HepG2 (cell line): Measurements from ENCODE around the gene SEZ6.

Experiments
- CTCF ChIP-seq: sonication (generic); formaldehyde crosslinking; IDR thresholded peaks from 2 replicates; pipeline ENCODE4 v1.5.0; 2020; ENCODE audit warnings: mild to moderate bottlenecking, missing genetic modification reagents, moderate library complexity
- POLR2A ChIP-seq, 2 experiments: IDR thresholded peaks; 2 replicates each; pipeline ENCODE4 v1.6.1; 2011; ENCODE audit warnings: low read depth in 2 of 2, low read length in 2 of 2, mild to moderate bottlenecking in 1 of 2, moderate library complexity in 1 of 2; ENCODE audit not compliant: insufficient read depth in 1 of 2
- ZNF282 ChIP-seq: fragments of 450-650 bp; IDR thresholded peaks from 2 replicates; pipeline ENCODE4 v1.6.1; 2018; ENCODE audit not compliant: partially characterized antibody

GRCh38 chr17:29031488-29031887 lies 25.7 kb upstream of the SEZ6 start:
- no peak for TF ChIP-seq CTCF
- TF ChIP-seq ZNF282 = no peak
- no peak for TF ChIP-seq POLR2A (IDR thresholded peaks at IDR 0.05; ENCODE audit: insufficient read depth in 1 of 2, low read depth in 2 of 2, low read length in 2 of 2)
